SK-N-SH treated with all-trans-retinoic acid at 6 μM for 48 hours (cell line): ENCODE measurements around the gene RFX3.

ENCODE experiments used
- CSDC2 ChIP-seq: fragments of 250-450 bp; sonication (Bioruptor Pico); IDR thresholded peaks from 2 replicates; pipeline ENCODE4 v1.5.0; 2020; ENCODE audit warnings: mild to moderate bottlenecking, moderate library complexity
- CSRNP3 ChIP-seq: fragments of 250-450 bp; sonication (Bioruptor Pico); IDR thresholded peaks from 2 replicates; pipeline ENCODE4 v1.5.1; 2021; ENCODE audit warnings: mild to moderate bottlenecking, moderate library complexity
- ZNF8 ChIP-seq: fragments of 450-650 bp; formaldehyde crosslinking; IDR thresholded peaks from 2 replicates; pipeline ENCODE4 v1.5.0; 2020; ENCODE audit warnings: mild to moderate bottlenecking, moderate library complexity

- no peak for TF ChIP-seq CSRNP3 (CRISPR knock-in tag)
- no peak for TF ChIP-seq ZNF8
- TF ChIP-seq CSDC2 (CRISPR knock-in tag), result no peak
Measured at GRCh38 chr9:3173374-3173773, 352.4 kb downstream of the RFX3 start.
